ENCODE results near the gene SYNPO2.

SYNPO2 gene

GRCh38 chr4:119110121-119110520, 221.5 kb downstream of the SYNPO2 start:
- DNase-seq (ENCODE audit: low read depth), result no peak
